Measurements from ENCODE around the gene KIAA1217.

GRCh38 chr10:24254180-24254579, 45.2 kb downstream of the KIAA1217 start:
- TF ChIP-seq CTCF (conservative IDR thresholded peaks at IDR 0.05; ENCODE audit: low read depth, low read length) (no peak), EZH2 (IDR thresholded peaks at IDR 0.05; ENCODE audit: borderline replicate concordance, low read depth, low read length, poor library complexity, severe bottlenecking) (no peak)
